ENCODE data around the gene CCT6A. TPM values are rescaled to one million over a fixed set of nuclear protein-coding genes. Genes with fewer than 3 reads are reported as not detected.
"Not testable (repeated sequence)": the region's sequence is repeated elsewhere in the genome, so short reads cannot be mapped to it uniquely, and the experiment has no call there.

CCT6A gene
- total RNA-seq, 1 donor from 2014 or later, result 67.6 TPM

GRCh38 chr7:56019501-56019900, 32.1 kb upstream of the CCT6A start:
- no peak for TF ChIP-seq CTCF (IDR thresholded peaks at IDR 0.05; ENCODE audit: borderline replicate concordance)
- peaks cover 31% of the 10 kb centered on the region for H3K36me3 ChIP-seq
- no peaks in the 10 kb centered on the region for H3K9me3 ChIP-seq (replicated peaks)
- intact Hi-C loops (cut with micrococcal nuclease), result no loop called here
- no peaks in the 10 kb centered on the region for H3K27me3 ChIP-seq (ENCODE audit: low read depth)
- H3K27ac ChIP-seq (replicated peaks), result no peak overlapping the region
- H3K4me1 ChIP-seq, result peaks cover 6% of the 10 kb centered on the region
- no peak for DNase-seq
- no peak overlapping the region for H3K4me3 ChIP-seq

GRCh38 chr7:56023500-56023899, 28.1 kb upstream of the CCT6A start:
- no peak for TF ChIP-seq CTCF (IDR thresholded peaks at IDR 0.05; ENCODE audit: borderline replicate concordance)
- Histone ChIP-seq H3K9me3 (replicated peaks) (no peaks in the 10 kb centered on the region), H3K27ac (replicated peaks) (no peak overlapping the region), H3K4me1 (peaks cover 6% of the 10 kb centered on the region), H3K4me3 (no peak overlapping the region), H3K36me3 (peaks cover 26% of the 10 kb centered on the region), H3K27me3 (ENCODE audit: low read depth) (no peaks in the 10 kb centered on the region)
- DNase-seq, result no peak
- intact Hi-C loops (cut with micrococcal nuclease), result no loop called here

GRCh38 chr7:56026538-56026937, 25.0 kb upstream of the CCT6A start:
- intact Hi-C loops (cut with micrococcal nuclease), result no loop called here
- no peak for DNase-seq
- H3K27ac ChIP-seq (replicated peaks), result no peak overlapping the region
- no peak for TF ChIP-seq CTCF (IDR thresholded peaks at IDR 0.05; ENCODE audit: borderline replicate concordance)
- no peaks in the 10 kb centered on the region for H3K27me3 ChIP-seq (ENCODE audit: low read depth)
- peaks cover 11% of the 10 kb centered on the region for H3K36me3 ChIP-seq
- H3K4me3 ChIP-seq, result no peak overlapping the region
- H3K9me3 ChIP-seq (replicated peaks), result no peaks in the 10 kb centered on the region
- peaks cover 6% of the 10 kb centered on the region for H3K4me1 ChIP-seq

- H3K36me3 ChIP-seq, result peaks cover 11% of the 10 kb centered on the region
- H3K27me3 ChIP-seq (ENCODE audit: low read depth), result no peaks in the 10 kb centered on the region
- TF ChIP-seq CTCF (IDR thresholded peaks at IDR 0.05; ENCODE audit: borderline replicate concordance), result no peak
- no peaks in the 10 kb centered on the region for H3K9me3 ChIP-seq (replicated peaks)
- peaks cover 10% of the 10 kb centered on the region for H3K4me1 ChIP-seq
- no peak for DNase-seq
- H3K4me3 ChIP-seq, result no peak overlapping the region
- no peak overlapping the region for H3K27ac ChIP-seq (replicated peaks)
- intact Hi-C loops (cut with micrococcal nuclease), result no loop called here
These were observed 22.5 kb upstream of the CCT6A start for GRCh38 chr7:56028942-56029630.

GRCh38 chr7:56030340-56030739, 21.2 kb upstream of the CCT6A start:
- Histone ChIP-seq H3K27ac (replicated peaks) (no peak overlapping the region), H3K4me3 (no peak overlapping the region), H3K36me3 (peaks cover 11% of the 10 kb centered on the region), H3K27me3 (ENCODE audit: low read depth) (no peaks in the 10 kb centered on the region), H3K4me1 (peaks cover 15% of the 10 kb centered on the region), H3K9me3 (replicated peaks) (no peaks in the 10 kb centered on the region)
- no peak for TF ChIP-seq CTCF (IDR thresholded peaks at IDR 0.05; ENCODE audit: borderline replicate concordance)
- intact Hi-C loops (cut with micrococcal nuclease), result no loop called here
- DNase-seq, result no peak

GRCh38 chr7:56031556-56031955, 20.0 kb upstream of the CCT6A start:
- H3K4me3 ChIP-seq; H3K27me3 ChIP-seq (ENCODE audit: low read depth); H3K27ac ChIP-seq (replicated peaks); H3K9me3 ChIP-seq (replicated peaks); DNase-seq; intact Hi-C loops (cut with micrococcal nuclease): not testable (repeated sequence)
- peaks cover 10% of the 10 kb centered on the region for H3K36me3 ChIP-seq
- H3K4me1 ChIP-seq, result peaks cover 15% of the 10 kb centered on the region

GRCh38 chr7:56032578-56032977, 19.0 kb upstream of the CCT6A start:
- peaks cover 15% of the 10 kb centered on the region for H3K4me1 ChIP-seq
- intact Hi-C loops (cut with micrococcal nuclease); H3K27ac ChIP-seq (replicated peaks); H3K27me3 ChIP-seq (ENCODE audit: low read depth); DNase-seq; H3K36me3 ChIP-seq; H3K9me3 ChIP-seq (replicated peaks); H3K4me3 ChIP-seq: not testable (repeated sequence)
